ENCODE measurements around the gene EMX2.

GRCh38 chr10:117519879-117520278 is 22.7 kb upstream of the EMX2 start:
- TF ChIP-seq CTCF (conservative IDR thresholded peaks at IDR 0.05; ENCODE audit: low read depth, low read length) (no peak), EZH2 (IDR thresholded peaks at IDR 0.05; ENCODE audit: borderline replicate concordance, low read depth, low read length, poor library complexity, severe bottlenecking) (no peak)
